GM23248 (cell line): ENCODE results near the gene ZG16B.

Experiments
- EZH2 ChIP-seq: fragments of 200-600 bp; sonication (generic); IDR thresholded peaks from 2 replicates; pipeline ENCODE4 v1.6.1; 2018; ENCODE audit warnings: antibody characterized with exemption, mild to moderate bottlenecking; ENCODE audit not compliant: insufficient read depth, poor library complexity, severe bottlenecking
- EZH2phosphoT487 ChIP-seq: fragments of 200-600 bp; sonication (generic); IDR thresholded peaks from 2 replicates; pipeline ENCODE4 v1.6.1; 2018; ENCODE audit warnings: antibody characterized with exemption, moderate library complexity, mild to moderate bottlenecking, low read depth; ENCODE audit not compliant: insufficient read depth

GRCh38 chr16:2836646-2837508 lies 6.8 kb downstream of the ZG16B start:
- TF ChIP-seq EZH2 = no peak
- no peak for TF ChIP-seq EZH2phosphoT487
